Esophagus muscularis mucosa (tissue), 3 donors: Measurements from ENCODE around the gene MAP1S.

Experiments used
- POLR2A ChIP-seq: fragments of 450-650 bp; IDR thresholded peaks from one replicate; pipeline ENCODE4 v1.6.1; 2017; ENCODE audit warnings: antibody characterized with exemption, moderate library complexity, mild to moderate bottlenecking, low read depth
- TF ChIP-seq, protein P1 (sequence below), 3 experiments: fragments of 200-600 bp in 2 of 3; fragments of 450-650 bp in 1 of 3; sonication (generic) in 2 of 3; IDR thresholded peaks; one replicate each; pipeline ENCODE4 v1.5.1; 2017 to 2019; ENCODE audit warnings: antibody characterized with exemption in 3 of 3, mild to moderate bottlenecking in 2 of 3, moderate library complexity in 1 of 3

DNA sequence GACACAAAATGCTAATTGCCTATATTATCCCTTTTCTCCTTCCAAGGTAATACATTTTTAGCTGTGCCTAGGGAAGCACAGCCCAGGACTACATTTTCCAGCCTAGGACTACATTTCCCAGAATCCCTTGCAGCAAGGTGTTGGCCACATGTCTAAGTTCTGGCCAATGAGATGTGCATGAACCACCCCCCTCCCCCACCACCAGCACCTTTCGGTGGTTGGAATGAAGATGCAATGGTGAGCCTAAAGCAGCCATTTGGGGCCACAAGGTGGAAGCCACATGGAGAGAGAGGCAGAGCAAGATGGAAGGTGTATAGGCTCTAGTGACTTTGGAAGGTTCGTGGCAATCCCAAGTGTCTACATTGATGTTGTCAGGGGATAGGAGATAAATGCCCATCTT, 47.4 kb upstream of the MAP1S start:
- TF ChIP-seq, protein P1, sequence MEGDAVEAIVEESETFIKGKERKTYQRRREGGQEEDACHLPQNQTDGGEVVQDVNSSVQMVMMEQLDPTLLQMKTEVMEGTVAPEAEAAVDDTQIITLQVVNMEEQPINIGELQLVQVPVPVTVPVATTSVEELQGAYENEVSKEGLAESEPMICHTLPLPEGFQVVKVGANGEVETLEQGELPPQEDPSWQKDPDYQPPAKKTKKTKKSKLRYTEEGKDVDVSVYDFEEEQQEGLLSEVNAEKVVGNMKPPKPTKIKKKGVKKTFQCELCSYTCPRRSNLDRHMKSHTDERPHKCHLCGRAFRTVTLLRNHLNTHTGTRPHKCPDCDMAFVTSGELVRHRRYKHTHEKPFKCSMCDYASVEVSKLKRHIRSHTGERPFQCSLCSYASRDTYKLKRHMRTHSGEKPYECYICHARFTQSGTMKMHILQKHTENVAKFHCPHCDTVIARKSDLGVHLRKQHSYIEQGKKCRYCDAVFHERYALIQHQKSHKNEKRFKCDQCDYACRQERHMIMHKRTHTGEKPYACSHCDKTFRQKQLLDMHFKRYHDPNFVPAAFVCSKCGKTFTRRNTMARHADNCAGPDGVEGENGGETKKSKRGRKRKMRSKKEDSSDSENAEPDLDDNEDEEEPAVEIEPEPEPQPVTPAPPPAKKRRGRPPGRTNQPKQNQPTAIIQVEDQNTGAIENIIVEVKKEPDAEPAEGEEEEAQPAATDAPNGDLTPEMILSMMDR (IDR thresholded peaks at IDR 0.05): no peak
- TF ChIP-seq POLR2A: no peak
